HL-60/S4 treated with phorbol 12-myristate 13-acetate at 8.2 ng/mL for 4 days and 3 days (cell line): Measurements from ENCODE around the gene HLA-DMB.
"Not testable (repeated sequence)": the region's sequence is repeated elsewhere in the genome, so short reads cannot be mapped to it uniquely, and the experiment has no call there.

Experiments
- in situ Hi-C: fragments of 300-500 bp; cut with MboI; formaldehyde crosslinking; loops from 2 replicates; pipeline ENCODE4 v1.15.0; 2022; ENCODE audit warnings: low sequenced_read_pairs

The HLA-DMB gene

GRCh38 chr6:32952817-32953739, 12.2 kb upstream of the HLA-DMB start, which contains the start of gene HLA-DMA:
HLA-DMA (minus strand) TSS chr6:32953097; CDS start chr6:32953036, 61 bp downstream.
- in situ Hi-C loops: no loop called here

DNA sequence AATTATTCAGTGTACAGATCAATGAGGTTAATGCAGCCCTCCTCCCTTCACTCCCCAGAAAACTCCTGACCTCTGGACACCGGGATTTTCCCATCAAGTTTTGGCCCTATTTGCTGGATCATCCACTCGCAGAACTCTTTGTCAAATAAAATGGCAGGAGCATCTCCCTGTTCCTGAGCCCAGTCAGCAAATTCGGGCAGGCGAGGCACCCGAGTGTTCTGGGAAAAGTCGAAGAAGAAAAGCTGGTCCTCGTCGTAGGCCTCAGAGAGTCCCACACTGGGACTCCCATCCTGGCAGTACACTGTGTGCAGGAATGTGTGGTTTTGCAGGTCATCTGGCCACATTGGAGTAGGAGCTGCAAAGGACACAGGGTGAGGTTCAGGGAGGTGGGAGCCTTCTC, 9.6 kb upstream of the HLA-DMB start:
- in situ Hi-C loops: no loop called here

GRCh38 chr6:32950010-32950409, 9.2 kb upstream of the HLA-DMB start:
- in situ Hi-C loops: no loop called here

DNA sequence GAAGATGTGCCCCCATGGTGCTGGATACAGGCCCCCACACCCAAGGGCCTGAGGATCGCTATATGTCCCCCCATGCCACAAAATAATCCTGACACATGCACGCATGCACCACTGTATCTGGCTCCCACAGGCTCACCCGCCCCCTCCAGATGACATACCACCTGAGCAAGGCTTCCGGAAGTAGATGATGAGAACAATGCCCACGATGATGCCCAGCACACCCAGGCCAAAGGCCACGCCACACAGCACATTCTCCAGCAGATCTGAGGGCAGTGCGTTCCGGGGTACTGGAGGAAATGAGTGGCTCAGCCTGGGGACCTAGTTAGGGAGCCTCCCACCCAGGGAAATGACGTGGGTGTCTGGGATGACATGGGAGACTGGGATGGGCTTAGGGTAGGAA, 8.3 kb upstream of the HLA-DMB start:
- in situ Hi-C loops: no loop called here

- in situ Hi-C loops: no loop called here
These were observed 7.0 kb upstream of the HLA-DMB start for GRCh38 chr6:32947552-32948465.

DNA sequence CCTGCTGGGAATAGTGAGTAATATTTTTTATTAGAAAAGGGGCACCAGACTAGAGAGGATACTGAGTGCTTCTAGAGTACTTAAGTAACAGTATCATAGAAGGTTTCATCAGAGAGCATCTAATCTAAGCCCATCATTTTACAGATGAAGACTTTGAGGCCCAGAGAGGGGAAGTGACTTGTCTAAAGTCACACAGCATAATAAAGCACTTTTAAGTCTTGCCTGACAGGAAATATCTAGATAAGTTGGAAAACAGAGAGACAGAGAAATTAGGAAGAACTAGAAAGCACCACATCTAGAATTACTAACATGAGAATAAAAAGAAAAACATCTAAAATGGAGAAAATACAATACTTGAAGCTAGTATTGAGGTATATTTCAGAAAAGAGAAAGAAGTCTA, 6.1 kb upstream of the HLA-DMB start:
- in situ Hi-C loops: no loop called here

GRCh38 chr6:32945953-32946352, 5.1 kb upstream of the HLA-DMB start:
- in situ Hi-C loops: no loop called here

- in situ Hi-C loops: no loop called here
These were observed 4.4 kb upstream of the HLA-DMB start for GRCh38 chr6:32945108-32945760.

DNA sequence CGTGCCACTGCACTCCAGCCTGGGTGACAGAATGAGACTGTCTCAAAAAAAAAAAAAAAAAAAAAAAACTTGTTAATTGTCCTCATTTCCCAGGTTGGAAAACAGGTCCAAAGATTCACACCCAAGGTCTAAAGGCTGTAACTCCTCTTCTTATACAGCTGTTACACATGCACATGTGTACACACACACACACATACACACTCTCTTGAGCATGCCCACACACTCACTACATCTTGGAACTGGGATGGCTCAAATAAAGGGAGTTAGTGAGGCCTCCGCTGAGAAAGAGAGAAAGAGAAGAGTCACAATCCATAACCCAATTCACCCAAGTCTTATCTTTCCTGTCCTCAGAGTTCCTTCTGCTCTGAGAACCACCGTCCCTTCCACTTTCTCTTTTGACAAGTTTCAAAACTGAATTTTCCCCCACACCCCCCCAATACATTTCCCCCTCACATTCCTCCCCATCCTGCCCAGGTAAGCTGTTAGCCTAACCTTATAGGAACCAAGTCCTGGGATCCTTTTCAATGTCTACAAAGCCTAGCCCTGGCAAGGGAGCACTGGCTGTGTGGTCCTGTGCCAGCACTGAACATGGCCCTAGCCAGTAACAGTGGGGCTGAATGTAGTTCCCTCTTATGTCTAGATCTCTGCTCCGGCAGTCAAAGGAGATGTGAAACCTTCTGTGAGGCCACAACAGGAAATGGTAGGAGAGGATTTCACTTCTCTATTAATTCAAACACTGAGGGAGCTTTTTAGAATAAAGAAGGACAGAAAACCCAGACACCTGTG, 3.2 kb upstream of the HLA-DMB start:
- in situ Hi-C loops: no loop called here

GRCh38 chr6:32942555-32943123, 1.8 kb upstream of the HLA-DMB start:
- in situ Hi-C loops: not testable (repeated sequence)

- in situ Hi-C loops: no loop called here
These were observed 463 bp upstream of the HLA-DMB start for GRCh38 chr6:32941214-32941768.

- in situ Hi-C loops: no loop called here
These were observed 2.3 kb downstream of the HLA-DMB start for GRCh38 chr6:32938494-32938893.

DNA sequence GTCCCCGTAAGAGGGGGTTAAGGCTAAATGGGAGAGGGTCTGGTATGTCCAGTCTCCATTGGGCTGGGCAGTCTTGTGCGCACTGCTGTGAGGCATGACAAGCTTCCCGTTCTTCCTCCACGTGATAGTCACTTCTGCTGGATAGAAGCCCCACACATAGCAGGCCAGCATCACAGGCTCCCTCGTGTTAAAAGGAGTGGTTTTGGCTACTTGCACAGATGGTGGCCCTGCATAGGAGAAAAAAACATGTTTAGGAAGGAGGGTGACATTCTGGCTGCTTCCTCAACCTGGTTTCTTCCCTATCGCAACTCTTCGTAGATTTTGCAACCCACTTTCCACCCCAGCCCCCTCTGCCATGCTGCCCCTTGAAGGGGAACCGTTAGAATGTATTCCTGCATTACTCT, 3.6 kb downstream of the HLA-DMB start:
- in situ Hi-C loops: no loop called here

DNA sequence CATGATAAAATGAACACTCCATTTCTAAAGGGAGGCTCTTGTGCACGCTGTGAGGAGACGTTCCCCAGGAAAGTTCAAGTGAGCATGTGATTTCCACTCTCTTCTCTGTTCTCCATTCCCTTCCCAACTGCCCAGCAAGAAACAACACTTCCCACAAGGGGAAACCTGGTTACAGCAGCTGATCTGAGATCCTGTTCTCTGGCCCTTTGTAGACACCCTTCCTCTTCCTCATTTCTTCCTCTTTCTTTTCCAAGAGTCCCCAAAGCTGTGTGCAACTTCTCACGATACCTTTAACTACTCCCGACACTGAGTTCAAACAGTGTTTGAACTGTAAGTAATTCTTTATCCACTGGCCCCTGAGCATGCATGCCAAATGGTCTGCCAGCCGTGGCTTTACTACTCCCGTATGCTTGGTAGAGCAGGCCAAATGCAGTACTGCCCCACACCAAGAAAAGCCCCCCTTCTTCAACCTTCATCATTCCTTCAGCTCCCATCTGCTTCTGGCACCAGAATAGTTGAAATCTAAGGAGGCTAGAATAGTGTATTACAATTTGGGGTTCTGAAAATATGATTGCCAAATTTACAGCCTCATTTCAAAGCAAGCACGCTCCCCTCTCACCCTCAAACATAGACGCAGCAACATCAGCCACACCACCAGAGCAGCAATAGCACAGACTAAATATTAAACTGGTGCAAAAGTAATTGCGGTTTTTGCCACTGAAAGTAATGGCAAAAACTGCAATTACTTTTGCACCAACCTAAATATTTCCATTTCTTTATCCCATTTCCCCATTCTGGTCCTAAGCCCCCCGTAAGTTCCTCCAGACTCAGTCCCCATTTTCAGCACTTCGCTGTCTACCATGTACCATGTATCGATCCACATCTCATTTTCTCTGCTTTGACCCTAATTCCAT, 4.3 kb downstream of the HLA-DMB start:
- in situ Hi-C loops: no loop called here

DNA sequence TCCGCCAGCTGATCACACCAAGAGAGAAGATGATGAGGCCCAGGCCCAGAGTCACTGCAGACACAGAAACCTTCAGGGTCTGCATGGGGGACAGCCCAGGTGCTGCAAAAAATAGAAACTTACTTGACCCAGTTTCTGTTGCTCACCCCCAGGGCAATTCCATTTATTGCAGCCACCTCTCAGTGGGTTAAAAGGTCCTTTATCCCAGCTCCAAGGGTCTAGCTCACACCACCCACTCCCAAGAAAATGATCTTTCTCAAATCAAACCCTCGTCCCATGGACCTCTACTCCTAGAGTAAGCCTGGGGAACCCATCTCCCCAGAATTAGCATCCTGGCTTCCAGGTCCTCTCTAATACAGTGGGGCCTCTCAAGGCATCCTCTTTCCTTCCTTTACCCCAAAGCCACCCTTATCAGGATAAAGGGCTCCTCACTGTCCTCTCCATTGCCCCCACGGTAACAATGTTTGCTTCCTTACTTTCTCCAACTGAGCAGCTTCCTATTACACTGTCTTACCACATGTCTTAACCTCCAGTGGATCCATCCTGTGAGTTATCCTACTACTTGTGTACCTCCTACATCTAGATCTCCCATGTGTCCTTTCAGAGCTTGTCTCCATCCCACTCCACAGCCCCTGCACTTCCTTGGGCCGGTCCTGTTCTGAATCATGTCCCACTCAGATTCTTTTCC, 5.1 kb downstream of the HLA-DMB start:
- in situ Hi-C loops: no loop called here

- in situ Hi-C loops: no loop called here
These were observed 7.2 kb downstream of the HLA-DMB start for GRCh38 chr6:32933661-32934085.

DNA sequence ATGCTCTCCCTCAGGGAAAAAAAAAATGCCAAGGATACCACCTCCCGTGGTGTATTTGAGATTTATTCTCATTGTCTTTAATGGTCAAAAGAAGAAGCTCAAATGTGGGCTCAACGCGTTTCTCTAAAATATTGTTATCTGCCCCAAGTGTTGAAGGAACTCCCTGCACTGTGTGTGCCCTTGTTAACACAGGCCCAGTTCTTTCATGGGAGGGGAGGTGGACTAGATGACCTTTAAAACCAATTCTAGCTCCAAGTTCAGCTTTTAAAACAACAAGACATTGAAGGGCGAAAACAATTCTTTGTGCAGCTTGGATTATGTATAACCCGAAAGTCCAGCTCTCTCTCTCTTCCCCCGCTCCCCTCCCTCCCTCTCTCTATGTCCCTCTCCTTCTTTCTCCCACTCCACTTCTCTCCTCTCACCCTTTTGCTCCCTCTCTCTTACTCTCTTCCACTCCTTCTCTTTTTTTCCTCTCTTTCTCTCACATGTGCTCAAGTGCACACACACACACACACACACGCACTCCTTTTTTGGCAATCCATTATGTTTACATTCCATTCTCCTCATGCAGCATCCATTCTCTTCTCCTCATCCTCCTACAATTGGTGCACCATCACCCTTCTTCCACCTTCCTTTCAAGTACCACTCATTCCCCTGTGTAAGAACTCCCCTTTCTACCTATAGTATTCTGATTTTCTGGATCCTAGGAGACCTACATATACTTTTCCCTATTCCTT, 8.5 kb downstream of the HLA-DMB start:
- in situ Hi-C loops: no loop called here
